Measurements from ENCODE around the gene ANO8.

GRCh38 chr19:17340302-17340870, 5.7 kb upstream of the ANO8 start:
- TF ChIP-seq CTCF (IDR thresholded peaks at IDR 0.05; ENCODE audit: low read length) = no peak
- no peak for TF ChIP-seq EZH2 (optimal IDR thresholded peaks at IDR 0.05; ENCODE audit: low read depth, low read length)
